ENCODE results near the gene CTCFL.

- TF ChIP-seq CTCF (IDR thresholded peaks at IDR 0.05; ENCODE audit: poor library complexity, severe bottlenecking): no peak
- no peak for TF ChIP-seq POLR2AphosphoS5 (IDR thresholded peaks at IDR 0.05)
- no peak for TF ChIP-seq RAD21 (conservative IDR thresholded peaks at IDR 0.05)
- no peak for TF ChIP-seq EZH2 (IDR thresholded peaks at IDR 0.05; ENCODE audit: borderline replicate concordance, insufficient read depth, low read length, poor library complexity, severe bottlenecking)
- no peak for TF ChIP-seq REST (IDR thresholded peaks at IDR 0.05; ENCODE audit: borderline replicate concordance)
- TF ChIP-seq EP300 (conservative IDR thresholded peaks at IDR 0.05; ENCODE audit: poor library complexity, severe bottlenecking): no peak
- no peak for TF ChIP-seq TAF1 (IDR thresholded peaks at IDR 0.05; ENCODE audit: low read depth)
Measured at GRCh38 chr20:57456116-57456515, 68.8 kb downstream of the CTCFL start.

Data from neural cell (in vitro differentiated cells).